Measurements from ENCODE around the gene LYRM2. TPM values are rescaled to one million over a fixed set of nuclear protein-coding genes. Genes with fewer than 3 reads are reported as not detected.

Gene LYRM2
- total and polyA plus RNA-seq, 7 donors: 15.0 to 39.6 (median 25.7) TPM

GRCh38 chr6:89605861-89606260 is 32.7 kb downstream of the LYRM2 start:
- no peaks in the 10 kb centered on the region for H3K9me3 ChIP-seq
- DNase-seq: no peak
- H3K27ac ChIP-seq: no peak overlapping the region
- no peaks in the 10 kb centered on the region for H3K27me3 ChIP-seq
- H3K36me3 ChIP-seq: no peaks in the 10 kb centered on the region
- TF ChIP-seq POLR2A (IDR thresholded peaks at IDR 0.05): no peak
- no peak for TF ChIP-seq POLR2AphosphoS5 (IDR thresholded peaks at IDR 0.05)
- TF ChIP-seq EP300 (IDR thresholded peaks at IDR 0.05): no peak
- intact Hi-C loops (cut with DNase I): no loop called here
- no peaks in the 10 kb centered on the region for H3K4me1 ChIP-seq
- 86 to 89% methylated on average over 5 of the region's 5 CpGs for WGBS, 2 donors
- no peak overlapping the region for H3K4me3 ChIP-seq

- no peaks in the 10 kb centered on the region for H3K4me1 ChIP-seq
- H3K36me3 ChIP-seq: no peaks in the 10 kb centered on the region
- WGBS, 2 donors: 83 to 87% methylated on average over 5 of the region's 5 CpGs
- no peak overlapping the region for H3K27ac ChIP-seq
- DNase-seq: no peak
- no peak overlapping the region for H3K4me3 ChIP-seq
- H3K9me3 ChIP-seq: no peaks in the 10 kb centered on the region
- intact Hi-C loops (cut with DNase I): no loop called here
- no peaks in the 10 kb centered on the region for H3K27me3 ChIP-seq
- TF ChIP-seq POLR2AphosphoS5 (IDR thresholded peaks at IDR 0.05) (no peak), POLR2A (IDR thresholded peaks at IDR 0.05) (no peak), EP300 (IDR thresholded peaks at IDR 0.05) (no peak), CTCF (IDR thresholded peaks at IDR 0.05) (no peak)
These were observed 33.9 kb downstream of the LYRM2 start for GRCh38 chr6:89604653-89605052.

GRCh38 chr6:89602166-89602565 is 36.4 kb downstream of the LYRM2 start:
- H3K27ac ChIP-seq: no peak overlapping the region
- no peak overlapping the region for H3K4me3 ChIP-seq
- no peak for TF ChIP-seq EP300 (IDR thresholded peaks at IDR 0.05)
- no peak for TF ChIP-seq CTCF (IDR thresholded peaks at IDR 0.05)
- TF ChIP-seq POLR2AphosphoS5 (IDR thresholded peaks at IDR 0.05): no peak
- TF ChIP-seq POLR2A (IDR thresholded peaks at IDR 0.05): no peak
- H3K27me3 ChIP-seq: no peaks in the 10 kb centered on the region
- H3K36me3 ChIP-seq: no peaks in the 10 kb centered on the region
- WGBS, 2 donors: 94 to 95% methylated on average over 6 of the region's 6 CpGs
- no peaks in the 10 kb centered on the region for H3K9me3 ChIP-seq
- no peak for DNase-seq
- intact Hi-C loops (cut with DNase I): no loop called here
- H3K4me1 ChIP-seq: peaks cover 0 to 1% (median 0%) of the 10 kb centered on the region in 4 donors

- no peak for TF ChIP-seq EP300 (IDR thresholded peaks at IDR 0.05)
- no peak for TF ChIP-seq POLR2A (IDR thresholded peaks at IDR 0.05)
- no peak for TF ChIP-seq POLR2AphosphoS5 (IDR thresholded peaks at IDR 0.05)
- no peak for TF ChIP-seq CTCF (IDR thresholded peaks at IDR 0.05)
- DNase-seq: no peak
- Histone ChIP-seq H3K9me3 (no peaks in the 10 kb centered on the region), H3K36me3 (no peaks in the 10 kb centered on the region), H3K27ac (no peak overlapping the region), H3K4me3 (no peak overlapping the region), H3K27me3 (no peaks in the 10 kb centered on the region), H3K4me1 (peaks cover 0 to 9% (median 0%) of the 10 kb centered on the region in 4 donors)
- WGBS, 2 donors: 80 to 91% methylated on average over 7 of the region's 7 CpGs
- intact Hi-C loops (cut with DNase I): no loop called here
These were observed 38.8 kb downstream of the LYRM2 start for GRCh38 chr6:89599727-89600126.

- Histone ChIP-seq H3K27ac (no peak overlapping the region), H3K4me1 (peaks cover 0 to 9% (median 0%) of the 10 kb centered on the region in 4 donors), H3K36me3 (no peaks in the 10 kb centered on the region), H3K9me3 (no peaks in the 10 kb centered on the region), H3K4me3 (no peak overlapping the region), H3K27me3 (no peaks in the 10 kb centered on the region)
- TF ChIP-seq POLR2A (IDR thresholded peaks at IDR 0.05): no peak
- no peak for TF ChIP-seq CTCF (IDR thresholded peaks at IDR 0.05)
- no peak for TF ChIP-seq POLR2AphosphoS5 (IDR thresholded peaks at IDR 0.05)
- no peak for TF ChIP-seq EP300 (IDR thresholded peaks at IDR 0.05)
- WGBS, 2 donors: 52 to 60% methylated on average over 3 of the region's 3 CpGs
- intact Hi-C loops (cut with DNase I): no loop called here
- DNase-seq: no peak
These were observed 40.6 kb downstream of the LYRM2 start for GRCh38 chr6:89597988-89598387.
